RWPE1 (cell line): ENCODE results near the gene HOXC9.

ENCODE experiments used
- CTCF ChIA-PET: fragments of 350-600 bp; sonication (Branson Sonifier 250); formaldehyde crosslinking; extraction: SDS; loops from one replicate; lab custom pipeline; 2021; lab: Yijun Ruan, JAX
- POLR2A ChIA-PET: fragments of 400-600 bp; formaldehyde crosslinking; extraction: SDS; loops from one replicate; lab custom pipeline; 2020; ENCODE audit warnings: antibody characterized with exemption; ENCODE audit not compliant: low non-redundant PET; lab: Yijun Ruan, JAX
- DNase-seq: peaks from one replicate; pipeline ENCODE4 v3.0.0; 2012; ENCODE audit warnings: low spot score
- H3K27ac ChIP-seq: fragments of 450-650 bp; 2 replicates; pipeline ENCODE4 v1.5.1; 2017
- TF ChIP-seq, protein P1 (sequence below): fragments of 450-650 bp; conservative IDR thresholded peaks from 2 replicates; pipeline ENCODE4 v1.5.1; 2017; ENCODE audit warnings: low read depth, mild to moderate bottlenecking

Gene HOXC9

GRCh38 chr12:53999559-54000115, 324 bp upstream of the HOXC9 start:
- H3K27ac ChIP-seq, result peak overlapping the region; percentile 45
- POLR2A ChIA-PET, result no interaction called here
- TF ChIP-seq, protein P1, sequence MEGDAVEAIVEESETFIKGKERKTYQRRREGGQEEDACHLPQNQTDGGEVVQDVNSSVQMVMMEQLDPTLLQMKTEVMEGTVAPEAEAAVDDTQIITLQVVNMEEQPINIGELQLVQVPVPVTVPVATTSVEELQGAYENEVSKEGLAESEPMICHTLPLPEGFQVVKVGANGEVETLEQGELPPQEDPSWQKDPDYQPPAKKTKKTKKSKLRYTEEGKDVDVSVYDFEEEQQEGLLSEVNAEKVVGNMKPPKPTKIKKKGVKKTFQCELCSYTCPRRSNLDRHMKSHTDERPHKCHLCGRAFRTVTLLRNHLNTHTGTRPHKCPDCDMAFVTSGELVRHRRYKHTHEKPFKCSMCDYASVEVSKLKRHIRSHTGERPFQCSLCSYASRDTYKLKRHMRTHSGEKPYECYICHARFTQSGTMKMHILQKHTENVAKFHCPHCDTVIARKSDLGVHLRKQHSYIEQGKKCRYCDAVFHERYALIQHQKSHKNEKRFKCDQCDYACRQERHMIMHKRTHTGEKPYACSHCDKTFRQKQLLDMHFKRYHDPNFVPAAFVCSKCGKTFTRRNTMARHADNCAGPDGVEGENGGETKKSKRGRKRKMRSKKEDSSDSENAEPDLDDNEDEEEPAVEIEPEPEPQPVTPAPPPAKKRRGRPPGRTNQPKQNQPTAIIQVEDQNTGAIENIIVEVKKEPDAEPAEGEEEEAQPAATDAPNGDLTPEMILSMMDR, result no peak
- peak; percentile 77 for DNase-seq
- CTCF ChIA-PET, result interaction anchor here (0.8 to 4.3 kb wide), 7 partner anchors 11 to 208 kb away, joined by 3 to 15 read pairs (median 6); partner anchors contain the start of gene HOXC10

- CTCF ChIA-PET, result interaction anchor here (0.8 to 4.3 kb wide), 5 partner anchors 16 to 213 kb away, joined by 3 to 15 read pairs (median 5); no protein-coding TSS in a partner anchor
- H3K27ac ChIP-seq, result no peak overlapping the region
- TF ChIP-seq, protein P1, result no peak
- POLR2A ChIA-PET, result no interaction called here
- DNase-seq, result no peak
Measured at GRCh38 chr12:54001283-54002187, 1.6 kb downstream of the HOXC9 start.

DNA sequence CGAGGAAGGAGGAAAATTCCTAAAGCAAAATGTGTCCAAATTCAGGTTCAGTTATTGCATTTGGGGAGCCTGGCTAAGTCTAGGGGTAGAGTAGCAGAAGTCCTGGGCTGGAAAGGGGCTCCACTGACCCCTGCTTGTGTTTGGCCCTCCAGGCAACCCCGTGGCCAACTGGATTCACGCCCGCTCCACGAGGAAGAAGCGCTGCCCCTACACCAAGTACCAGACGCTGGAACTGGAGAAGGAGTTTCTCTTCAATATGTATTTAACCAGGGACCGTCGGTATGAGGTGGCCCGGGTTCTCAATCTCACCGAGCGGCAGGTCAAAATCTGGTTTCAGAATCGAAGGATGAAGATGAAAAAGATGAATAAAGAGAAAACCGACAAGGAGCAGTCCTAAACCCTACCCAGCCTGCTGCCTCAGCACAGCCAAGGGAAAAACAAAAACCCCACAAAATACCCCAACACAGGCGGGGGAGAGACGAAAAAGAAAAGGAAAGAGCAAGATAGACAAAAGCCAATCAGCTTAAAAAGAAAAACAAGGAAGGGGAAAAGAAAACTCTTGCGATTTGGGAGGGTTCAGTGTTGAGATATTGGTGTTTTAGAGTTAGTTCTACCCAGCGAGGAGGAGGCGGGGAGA, 2.4 kb downstream of the HOXC9 start:
- no peak overlapping the region for H3K27ac ChIP-seq
- POLR2A ChIA-PET, result no interaction called here
- CTCF ChIA-PET, result interaction anchor here (0.6 to 0.7 kb wide), 2 partner anchors 12 to 20 kb away, joined by 3 to 9 read pairs; no protein-coding TSS in a partner anchor

DNA sequence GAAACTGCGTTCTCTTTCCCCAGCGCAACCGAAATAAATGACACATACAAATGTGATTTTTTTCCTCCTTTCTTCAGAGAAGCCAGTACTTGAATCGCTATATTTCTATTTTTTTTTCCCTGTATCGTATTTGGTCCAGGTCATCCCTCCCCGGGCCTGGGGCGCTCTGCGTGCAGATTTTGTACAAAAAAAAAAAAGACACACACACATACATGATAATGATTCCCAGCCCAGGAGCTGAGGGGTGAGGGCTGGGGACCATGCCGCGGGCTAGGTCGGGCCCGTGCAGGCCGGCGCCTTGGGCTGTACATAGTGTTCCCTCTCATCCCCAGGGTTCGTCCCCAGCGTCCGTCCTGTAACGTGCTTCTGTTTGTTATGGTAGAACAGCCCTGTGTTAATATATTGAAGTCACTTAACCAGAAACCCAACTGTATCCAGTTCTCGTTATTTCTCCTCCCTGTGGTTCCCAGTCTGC, 3.0 kb downstream of the HOXC9 start:
- no peak overlapping the region for H3K27ac ChIP-seq
- ChIA-PET CTCF (interaction anchor here (0.7 to 1.7 kb wide), 2 partner anchors 19 to 205 kb away, joined by 3 to 8 read pairs; no protein-coding TSS in a partner anchor), POLR2A (no interaction called here)
- TF ChIP-seq, protein P1, result no peak
- DNase-seq, result no peak

More for the DNA sequence above, 2.4 kb downstream of the HOXC9 start:
- TF ChIP-seq, protein P1, result no peak
- no peak for DNase-seq

GRCh38 chr12:54003625-54004024, 3.7 kb downstream of the HOXC9 start:
- H3K27ac ChIP-seq, result no peak overlapping the region
- DNase-seq, result no peak
- TF ChIP-seq, protein P1, result no peak
- CTCF ChIA-PET, result interaction anchor here (0.6 to 1.7 kb wide), 5 partner anchors 19 to 1860 kb away, joined by 3 to 8 read pairs (median 5); partner anchors contain the start of gene HOXC10
- POLR2A ChIA-PET, result no interaction called here
